Neural progenitor cell (in vitro differentiated cells): Measurements from ENCODE around the gene KIAA1217.

Experiments used
- EZH2 ChIP-seq: fragments of 200-600 bp; sonication (generic); IDR thresholded peaks from 2 replicates; pipeline ENCODE4 v1.6.1; 2017; ENCODE audit warnings: antibody characterized with exemption, mild to moderate bottlenecking, moderate library complexity
- EZH2phosphoT487 ChIP-seq: fragments of 200-600 bp; sonication (generic); IDR thresholded peaks from 2 replicates; pipeline ENCODE4 v1.6.1; 2017; ENCODE audit warnings: antibody characterized with exemption
- TF ChIP-seq, protein P1 (sequence below): fragments of 200-600 bp; sonication (generic); IDR thresholded peaks from 2 replicates; pipeline ENCODE4 v1.5.1; 2017; ENCODE audit warnings: antibody characterized with exemption, mild to moderate bottlenecking

DNA sequence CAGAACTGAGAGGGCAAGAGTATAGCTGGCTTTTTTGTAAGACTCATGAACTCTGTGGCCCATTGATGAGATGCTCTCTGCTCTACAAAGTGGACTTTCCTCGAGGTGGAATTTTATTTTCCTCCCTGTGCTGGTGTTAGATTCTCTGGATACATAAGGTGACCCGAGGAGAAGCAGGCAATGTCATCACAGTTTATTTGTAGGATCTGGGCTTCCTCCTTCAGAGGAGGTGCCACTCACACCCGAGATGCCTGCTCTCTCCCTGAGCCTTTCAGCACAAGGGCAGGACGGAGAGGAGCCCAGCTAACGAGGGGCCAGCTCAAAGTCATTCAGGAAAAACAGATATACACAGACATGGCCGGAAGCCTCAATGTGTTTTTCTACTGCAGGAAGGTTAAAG lies 103.0 kb downstream of the KIAA1217 start:
- TF ChIP-seq, protein P1, sequence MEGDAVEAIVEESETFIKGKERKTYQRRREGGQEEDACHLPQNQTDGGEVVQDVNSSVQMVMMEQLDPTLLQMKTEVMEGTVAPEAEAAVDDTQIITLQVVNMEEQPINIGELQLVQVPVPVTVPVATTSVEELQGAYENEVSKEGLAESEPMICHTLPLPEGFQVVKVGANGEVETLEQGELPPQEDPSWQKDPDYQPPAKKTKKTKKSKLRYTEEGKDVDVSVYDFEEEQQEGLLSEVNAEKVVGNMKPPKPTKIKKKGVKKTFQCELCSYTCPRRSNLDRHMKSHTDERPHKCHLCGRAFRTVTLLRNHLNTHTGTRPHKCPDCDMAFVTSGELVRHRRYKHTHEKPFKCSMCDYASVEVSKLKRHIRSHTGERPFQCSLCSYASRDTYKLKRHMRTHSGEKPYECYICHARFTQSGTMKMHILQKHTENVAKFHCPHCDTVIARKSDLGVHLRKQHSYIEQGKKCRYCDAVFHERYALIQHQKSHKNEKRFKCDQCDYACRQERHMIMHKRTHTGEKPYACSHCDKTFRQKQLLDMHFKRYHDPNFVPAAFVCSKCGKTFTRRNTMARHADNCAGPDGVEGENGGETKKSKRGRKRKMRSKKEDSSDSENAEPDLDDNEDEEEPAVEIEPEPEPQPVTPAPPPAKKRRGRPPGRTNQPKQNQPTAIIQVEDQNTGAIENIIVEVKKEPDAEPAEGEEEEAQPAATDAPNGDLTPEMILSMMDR = no peak
- TF ChIP-seq EZH2 (no peak), EZH2phosphoT487 (no peak)
